DOHH2 (cell line): ENCODE measurements around the gene LKAAEAR1.
A peak's percentile ranks its signal among the peaks of the same experiment; 100 is the strongest.

Source experiments
- H3F3A ChIP-seq: fragments of 200-600 bp; sonication (generic), shearing (Covaris generic); 2 replicates; pipeline ENCODE4 v1.6.0; 2016; ENCODE audit warnings: antibody characterized with exemption, mild to moderate bottlenecking; ENCODE audit not compliant: control insufficient read depth, insufficient read depth
- H3K27ac ChIP-seq: fragments of 200-600 bp; sonication (generic); 2 replicates; pipeline ENCODE4 v1.5.1; 2014; ENCODE audit warnings: low read depth, mild to moderate bottlenecking, low read length, moderate library complexity
- H3K27me3 ChIP-seq: fragments of 200-600 bp; sonication (generic); 2 replicates; pipeline ENCODE4 v1.6.1; 2014; ENCODE audit warnings: mild to moderate bottlenecking, low read length, mixed read lengths; ENCODE audit not compliant: control insufficient read depth
- H3K36me3 ChIP-seq: fragments of 200-600 bp; sonication (generic); 2 replicates; pipeline ENCODE4 v1.6.1; 2014; ENCODE audit warnings: mild to moderate bottlenecking, low read length, moderate library complexity, mixed read lengths; ENCODE audit not compliant: control insufficient read depth
- H3K4me1 ChIP-seq: fragments of 200-600 bp; sonication (generic); 2 replicates; pipeline ENCODE4 v1.6.1; 2014; ENCODE audit warnings: mild to moderate bottlenecking, low read length, mixed read lengths; ENCODE audit not compliant: control insufficient read depth
- H3K4me2 ChIP-seq: fragments of 200-600 bp; sonication (generic); 2 replicates; pipeline ENCODE4 v1.6.0; 2014; ENCODE audit warnings: mild to moderate bottlenecking, low read length, moderate library complexity
- H3K4me3 ChIP-seq: fragments of 200-600 bp; sonication (generic); 2 replicates; pipeline ENCODE4 v1.5.1; 2014; ENCODE audit warnings: mild to moderate bottlenecking, low read length, mixed read lengths
- H3K79me2 ChIP-seq: fragments of 200-600 bp; sonication (generic); 2 replicates; pipeline ENCODE4 v1.6.1; 2014; ENCODE audit warnings: mild to moderate bottlenecking, low read length, mixed read lengths; ENCODE audit not compliant: control insufficient read depth
- H3K9me2 ChIP-seq: fragments of 200-600 bp; sonication (generic); replicated peaks from 2 replicates; pipeline ENCODE4 v1.6.1; 2014; ENCODE audit warnings: mild to moderate bottlenecking, low read length, mixed read lengths; ENCODE audit not compliant: control insufficient read depth
- H3K9me3 ChIP-seq: fragments of 200-600 bp; sonication (generic); 2 replicates; pipeline ENCODE4 v1.6.1; 2014; ENCODE audit warnings: antibody characterized with exemption, low read length, mixed read lengths; ENCODE audit not compliant: control insufficient read depth, insufficient read depth
- H4K20me1 ChIP-seq: fragments of 200-600 bp; sonication (generic); 2 replicates; pipeline ENCODE4 v1.6.0; 2014; ENCODE audit warnings: low read depth, mild to moderate bottlenecking, antibody characterized with exemption, low read length, moderate library complexity; ENCODE audit not compliant: control insufficient read depth, insufficient read depth
- EZH2phosphoT487 ChIP-seq: fragments of 200-600 bp; sonication (generic); IDR thresholded peaks from 2 replicates; pipeline ENCODE4 v1.6.1; 2017; ENCODE audit warnings: borderline replicate concordance, mild to moderate bottlenecking, antibody characterized with exemption, low read length, moderate library complexity, mixed read lengths
- TF ChIP-seq, protein P1 (sequence below): fragments of 200-600 bp; sonication (generic); IDR thresholded peaks from one replicate; pipeline ENCODE4 v1.5.1; 2014; ENCODE audit warnings: antibody characterized with exemption, mild to moderate bottlenecking, low read depth, low read length; ENCODE audit not compliant: poor library complexity, severe bottlenecking

LKAAEAR1 gene

DNA sequence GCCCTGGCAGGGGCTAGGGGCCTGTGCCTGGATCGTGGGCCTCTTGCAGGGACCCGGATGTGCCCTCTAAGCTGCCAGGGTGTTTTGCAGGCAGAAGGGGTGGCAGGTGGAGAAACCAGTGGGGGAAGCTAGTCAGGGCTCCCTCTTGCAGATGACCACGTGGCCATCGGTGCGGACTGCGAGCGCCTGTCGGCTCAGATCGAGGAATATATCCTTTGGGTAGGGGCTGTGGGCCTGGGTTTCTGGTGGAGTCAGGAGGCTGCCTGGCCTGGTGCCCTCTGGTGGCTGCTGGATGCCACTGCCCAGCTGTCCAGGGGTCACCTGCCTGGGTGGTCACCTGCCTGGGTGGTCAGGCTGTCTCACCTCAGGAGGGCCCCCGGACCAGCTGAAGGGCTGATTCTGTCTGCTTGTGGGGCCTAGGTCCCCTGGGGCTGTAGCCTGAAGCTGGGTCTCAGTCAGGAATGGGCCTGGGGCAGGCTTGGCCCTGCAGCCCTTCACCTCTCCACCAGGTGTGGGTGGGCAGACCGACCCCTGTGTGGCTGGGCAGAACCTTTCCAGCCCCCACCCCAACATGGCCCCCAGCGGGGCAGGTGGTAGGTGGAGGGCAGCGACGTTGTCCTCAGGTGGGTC is 14.5 kb downstream of the LKAAEAR1 start:
- Histone ChIP-seq H3K4me1 (peaks cover 61% of the 10 kb centered on the region), H3K9me2 (no peaks in the 10 kb centered on the region), H3K36me3 (peaks cover 31% of the 10 kb centered on the region), H3K27ac (no peak overlapping the region), H3K4me2 (no peak overlapping the region), H3F3A (0 out of 2 replicates have a peak, but pooled peaks cover 2% of the 10 kb centered on the region), H3K4me3 (no peak overlapping the region), H3K79me2 (no peaks in the 10 kb centered on the region), H3K9me3 (no peaks in the 10 kb centered on the region), H3K27me3 (no peaks in the 10 kb centered on the region), H4K20me1 (no peaks in the 10 kb centered on the region)
- TF ChIP-seq EZH2phosphoT487, result no peak
- TF ChIP-seq, protein P1, sequence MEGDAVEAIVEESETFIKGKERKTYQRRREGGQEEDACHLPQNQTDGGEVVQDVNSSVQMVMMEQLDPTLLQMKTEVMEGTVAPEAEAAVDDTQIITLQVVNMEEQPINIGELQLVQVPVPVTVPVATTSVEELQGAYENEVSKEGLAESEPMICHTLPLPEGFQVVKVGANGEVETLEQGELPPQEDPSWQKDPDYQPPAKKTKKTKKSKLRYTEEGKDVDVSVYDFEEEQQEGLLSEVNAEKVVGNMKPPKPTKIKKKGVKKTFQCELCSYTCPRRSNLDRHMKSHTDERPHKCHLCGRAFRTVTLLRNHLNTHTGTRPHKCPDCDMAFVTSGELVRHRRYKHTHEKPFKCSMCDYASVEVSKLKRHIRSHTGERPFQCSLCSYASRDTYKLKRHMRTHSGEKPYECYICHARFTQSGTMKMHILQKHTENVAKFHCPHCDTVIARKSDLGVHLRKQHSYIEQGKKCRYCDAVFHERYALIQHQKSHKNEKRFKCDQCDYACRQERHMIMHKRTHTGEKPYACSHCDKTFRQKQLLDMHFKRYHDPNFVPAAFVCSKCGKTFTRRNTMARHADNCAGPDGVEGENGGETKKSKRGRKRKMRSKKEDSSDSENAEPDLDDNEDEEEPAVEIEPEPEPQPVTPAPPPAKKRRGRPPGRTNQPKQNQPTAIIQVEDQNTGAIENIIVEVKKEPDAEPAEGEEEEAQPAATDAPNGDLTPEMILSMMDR, result peak; percentile 91

DNA sequence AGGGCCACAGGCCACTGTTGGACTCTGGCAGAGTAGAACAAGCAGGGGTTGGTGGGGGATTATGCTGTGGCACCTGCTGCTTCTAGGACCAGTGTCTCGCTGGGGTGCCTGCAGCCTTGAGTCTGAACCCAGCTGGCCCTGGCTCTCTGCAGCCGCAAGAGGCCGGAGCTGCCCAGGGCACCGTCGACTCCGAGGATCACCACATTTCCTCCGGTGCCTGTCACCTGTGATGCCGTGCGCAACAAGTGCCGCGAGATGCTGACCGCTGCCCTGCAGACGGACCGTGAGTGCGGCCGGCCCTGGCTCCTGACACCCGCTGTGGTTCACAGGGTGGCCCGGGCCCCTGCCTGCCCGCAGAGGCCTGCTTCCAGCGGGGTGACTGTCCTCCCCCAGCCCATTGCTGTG is 15.0 kb downstream of the LKAAEAR1 start:
- H3K27me3 ChIP-seq, result no peaks in the 10 kb centered on the region
- H3K4me2 ChIP-seq, result no peak overlapping the region
- H3K9me3 ChIP-seq, result no peaks in the 10 kb centered on the region
- peaks cover 3% of the 10 kb centered on the region for H3K79me2 ChIP-seq
- peaks cover 27% of the 10 kb centered on the region for H3K36me3 ChIP-seq
- no peak overlapping the region for H3K27ac ChIP-seq
- no peak overlapping the region for H3K4me3 ChIP-seq
- TF ChIP-seq, protein P1, result no peak
- TF ChIP-seq EZH2phosphoT487, result no peak
- 0 out of 2 replicates have a peak, but pooled peaks cover 2% of the 10 kb centered on the region for H3F3A ChIP-seq
- no peaks in the 10 kb centered on the region for H3K9me2 ChIP-seq
- H3K4me1 ChIP-seq, result peaks cover 66% of the 10 kb centered on the region
- H4K20me1 ChIP-seq, result no peaks in the 10 kb centered on the region

DNA sequence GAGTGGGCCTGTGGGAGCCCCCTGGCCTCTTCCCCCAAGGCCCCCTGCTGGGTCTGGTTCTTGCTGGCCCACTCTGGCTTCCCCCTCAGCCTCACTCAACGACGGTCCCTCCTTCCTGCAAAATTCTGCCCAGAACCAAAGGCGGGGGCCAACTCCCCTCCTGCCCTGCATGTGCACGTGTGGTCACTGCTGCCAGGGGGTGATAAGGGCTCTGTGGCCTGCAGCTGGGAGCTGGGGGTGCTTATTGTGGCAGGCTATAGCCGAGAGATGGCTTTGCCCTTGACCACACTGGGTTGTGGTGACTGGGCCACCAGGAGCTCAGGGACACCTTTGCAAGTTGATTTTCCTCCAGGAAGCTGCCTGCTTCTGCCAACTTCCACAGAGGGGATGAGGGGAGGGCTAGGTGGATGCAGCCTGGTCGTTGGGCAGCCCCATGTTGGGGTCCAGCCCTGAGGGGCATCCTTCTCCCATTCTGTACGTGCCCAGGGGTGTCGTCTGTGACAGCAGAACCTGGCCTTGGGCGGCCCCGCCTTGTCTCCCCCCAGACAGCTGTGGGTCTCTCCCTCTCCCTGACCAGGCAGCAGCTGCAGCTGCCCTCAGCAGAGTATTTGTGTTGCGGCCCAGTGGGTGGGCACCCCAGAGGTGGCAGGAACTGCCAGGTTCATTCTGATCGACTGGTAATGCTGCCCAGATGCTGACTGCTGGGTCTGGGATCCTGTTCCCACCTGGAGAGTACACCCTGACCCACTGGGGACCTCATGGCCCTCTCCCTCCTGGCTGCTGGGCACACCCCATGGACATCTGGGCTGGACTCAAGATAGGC is 15.6 kb downstream of the LKAAEAR1 start:
- Histone ChIP-seq H3K9me2 (no peaks in the 10 kb centered on the region), H3K9me3 (no peaks in the 10 kb centered on the region), H3K36me3 (peaks cover 21% of the 10 kb centered on the region), H3K4me3 (no peak overlapping the region), H3K27ac (no peak overlapping the region), H3K4me1 (peaks cover 72% of the 10 kb centered on the region), H3K27me3 (no peaks in the 10 kb centered on the region), H3K79me2 (peaks cover 9% of the 10 kb centered on the region), H4K20me1 (no peaks in the 10 kb centered on the region), H3K4me2 (no peak overlapping the region), H3F3A (peaks cover 4% of the 10 kb centered on the region; the same call in 1 of the 2 replicates)
- TF ChIP-seq, protein P1, result no peak
- TF ChIP-seq EZH2phosphoT487, result no peak
